Nucleus accumbens (tissue), 56 donors: ENCODE data around the gene EXOC7.

Source experiments
- DNase-seq, 56 donors: peaks; one replicate each; lab custom pipeline; 2025; lab: John Stamatoyannopoulos, UW

Gene EXOC7

DNA sequence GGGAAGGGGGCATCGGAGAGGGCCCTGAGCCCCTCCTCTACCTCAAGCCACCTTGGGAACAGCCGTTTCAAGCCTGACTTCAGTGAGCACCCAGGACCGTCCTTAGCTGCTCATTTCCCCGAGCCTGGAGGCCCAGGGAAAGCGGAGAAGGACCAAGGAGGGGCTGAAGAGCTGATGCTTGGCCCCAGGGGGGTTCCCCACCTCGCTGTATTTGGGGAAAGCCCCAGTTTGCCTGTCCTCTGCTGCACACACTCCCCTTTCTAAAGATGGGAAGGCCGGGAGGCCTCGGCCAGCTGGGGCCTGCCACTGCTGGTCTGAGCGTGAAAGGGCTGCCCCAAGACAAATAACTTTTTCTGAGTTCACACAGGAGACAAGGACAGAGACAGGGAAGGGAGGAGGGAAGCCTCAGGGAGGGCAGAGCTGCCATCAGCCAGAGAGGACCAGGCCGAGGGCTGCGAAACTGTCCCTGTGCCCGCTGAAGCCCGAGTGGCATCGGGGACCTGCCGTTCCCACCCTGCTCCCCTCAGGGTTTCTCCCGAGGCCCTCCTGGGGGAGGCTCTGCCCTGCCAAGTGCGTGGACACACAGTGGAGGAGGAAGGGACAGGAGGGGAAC is 13.0 kb downstream of the EXOC7 start:
- DNase-seq: no peak

GRCh38 chr17:76089680-76090516 is 13.7 kb downstream of the EXOC7 start:
- no peak for DNase-seq

DNA sequence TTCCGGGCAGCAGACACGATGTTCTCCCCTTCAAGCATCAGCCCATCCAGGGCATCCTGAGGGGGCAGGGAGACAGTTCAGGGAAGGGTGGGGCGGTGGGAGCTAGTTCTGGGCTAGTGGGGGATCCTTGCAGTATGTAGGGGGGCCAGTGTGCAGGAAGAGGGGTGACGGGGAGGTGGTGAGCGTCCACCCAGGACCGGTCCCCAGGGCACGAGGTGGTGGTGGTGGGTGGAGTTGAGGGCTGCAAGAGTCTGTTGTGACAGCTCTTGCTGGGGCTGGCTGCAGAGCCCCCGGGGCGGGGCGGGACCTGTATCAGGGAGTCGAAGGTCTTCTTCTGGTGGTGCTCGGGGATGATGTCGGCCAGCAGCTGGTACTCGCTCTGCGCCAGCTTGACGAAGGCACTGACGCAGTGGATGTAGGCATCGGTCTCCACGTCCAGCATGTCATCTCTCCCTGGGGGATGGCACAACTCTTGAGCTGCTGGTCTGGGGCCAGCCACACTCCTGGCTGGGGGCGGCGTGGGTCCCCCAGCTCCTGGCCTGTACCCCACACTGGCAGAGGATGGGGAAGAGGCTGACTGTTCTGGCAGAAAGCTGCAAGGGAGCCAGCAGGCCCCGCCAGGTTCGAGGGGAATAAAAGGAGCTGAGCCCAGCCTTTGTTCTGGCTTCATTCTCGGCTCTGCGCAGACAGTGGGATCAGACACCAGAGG is 14.6 kb downstream of the EXOC7 start:
- no peak for DNase-seq

DNA sequence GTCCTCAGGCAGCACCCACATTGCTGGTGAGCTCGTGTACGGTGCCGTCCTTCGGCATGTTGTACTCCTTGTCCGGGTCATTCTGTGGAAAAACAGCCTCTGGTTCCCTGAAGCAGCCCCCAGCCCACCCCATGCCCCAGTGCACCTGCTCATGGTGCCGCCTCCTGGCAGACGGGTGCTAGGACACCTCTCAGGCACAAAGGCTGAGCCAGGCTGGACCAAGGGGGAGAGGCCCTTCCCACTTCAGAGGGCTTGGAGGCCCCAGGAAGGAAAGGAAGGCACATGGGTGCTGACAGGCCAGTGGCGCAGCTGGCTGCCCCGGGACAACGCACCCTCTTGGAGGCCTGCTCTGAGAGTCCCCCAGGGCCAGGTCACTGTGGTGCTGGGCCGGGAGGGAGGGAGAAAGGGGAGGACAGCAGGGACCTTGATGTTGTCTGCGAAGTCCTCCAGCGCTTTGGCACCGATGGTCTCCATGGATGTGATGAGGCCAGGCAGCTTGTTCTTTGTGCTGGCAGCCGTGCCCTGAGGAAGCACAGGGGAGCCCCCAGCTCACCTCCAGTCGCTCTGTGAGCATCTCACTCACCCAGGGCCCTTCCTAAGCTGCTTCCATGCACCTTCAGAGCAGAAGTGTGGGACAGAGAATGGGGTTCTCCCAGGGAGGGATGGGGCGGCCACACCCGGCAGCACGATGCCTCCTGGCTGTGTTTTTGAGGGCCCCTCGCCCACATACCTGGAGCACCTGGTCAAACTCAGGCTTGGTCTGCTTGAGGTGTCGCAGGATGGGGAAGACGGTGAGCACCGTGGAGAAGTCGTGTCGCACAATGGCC is 15.3 kb downstream of the EXOC7 start:
- DNase-seq: no peak

DNA sequence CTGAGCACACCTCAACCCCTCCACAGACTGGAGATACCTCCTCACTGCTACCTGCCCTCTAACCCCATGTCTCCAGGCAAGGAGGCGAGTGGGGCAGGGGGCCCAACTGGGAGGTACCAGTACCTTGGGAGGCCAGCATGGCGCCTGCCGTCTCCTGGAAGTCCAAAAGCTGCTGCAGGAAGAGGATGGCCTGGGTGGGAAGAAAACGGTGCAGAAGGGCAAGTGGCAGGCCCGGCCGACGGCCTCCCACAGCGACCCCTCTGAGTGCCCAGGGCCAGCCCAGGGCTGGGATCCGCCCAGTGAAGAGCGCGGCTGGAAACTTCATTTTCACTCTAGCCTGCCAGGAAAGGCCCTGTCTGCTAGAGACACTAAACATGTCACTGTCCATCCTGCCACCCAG is 16.1 kb downstream of the EXOC7 start:
- no peak for DNase-seq

- DNase-seq: no peak
These were observed 17.2 kb downstream of the EXOC7 start for GRCh38 chr17:76086384-76086783.

- no peak for DNase-seq
These were observed 17.7 kb downstream of the EXOC7 start for GRCh38 chr17:76085731-76086366.

GRCh38 chr17:76085066-76085730 is 18.4 kb downstream of the EXOC7 start:
- DNase-seq: no peak

GRCh38 chr17:76083536-76084182 is 19.9 kb downstream of the EXOC7 start:
- DNase-seq: no peak

- DNase-seq: peak in 1 of 56 donors; percentile 33
These were observed 21.0 kb downstream of the EXOC7 start for GRCh38 chr17:76082326-76083251.

DNA sequence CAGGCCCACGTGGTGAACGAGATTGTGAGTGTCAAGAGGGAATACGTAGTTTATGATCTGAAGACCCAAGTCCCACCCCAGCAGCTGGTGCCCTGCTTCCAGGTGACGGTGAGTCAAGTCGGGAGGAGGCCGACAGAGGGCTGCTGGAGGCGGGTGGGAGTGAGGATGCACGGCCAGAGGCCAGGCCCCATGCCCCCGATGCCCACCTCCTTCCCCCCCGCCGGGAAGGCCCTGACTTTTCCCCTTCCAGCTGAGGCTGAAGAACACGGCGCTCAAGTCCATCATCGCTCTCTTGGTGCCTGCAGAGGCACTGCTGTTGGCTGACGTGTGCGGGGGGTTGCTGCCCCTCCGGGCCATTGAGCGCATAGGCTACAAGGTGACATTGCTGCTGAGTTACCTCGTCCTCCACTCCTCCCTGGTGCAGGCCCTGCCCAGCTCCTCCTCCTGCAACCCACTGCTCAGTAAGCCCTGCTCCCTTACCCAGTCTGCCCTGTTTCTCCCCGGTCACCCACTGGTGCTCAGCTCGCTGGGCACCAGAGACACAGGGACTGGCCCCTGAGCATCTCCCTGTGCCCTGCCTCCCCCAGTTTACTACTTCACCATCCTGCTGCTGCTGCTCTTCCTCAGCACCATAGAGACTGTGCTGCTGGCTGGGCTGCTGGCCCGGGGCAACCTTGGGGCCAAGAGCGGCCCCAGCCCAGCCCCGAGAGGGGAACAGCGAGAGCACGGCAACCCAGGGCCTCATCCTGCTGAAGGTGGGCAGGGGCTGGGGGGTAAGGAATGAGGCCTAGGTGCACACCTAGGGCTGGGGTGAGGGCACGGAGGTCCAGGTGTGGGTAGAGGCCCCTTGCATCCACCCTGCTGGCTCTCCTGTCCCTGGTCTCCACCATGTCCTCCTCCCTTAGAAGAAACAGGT is 22.0 kb downstream of the EXOC7 start:
- DNase-seq: no peak

GRCh38 chr17:76080768-76081287 is 22.8 kb downstream of the EXOC7 start:
- DNase-seq: no peak

- DNase-seq: no peak
These were observed 23.4 kb downstream of the EXOC7 start for GRCh38 chr17:76079956-76080767.

- DNase-seq: no peak
These were observed 24.0 kb downstream of the EXOC7 start for GRCh38 chr17:76079535-76079955.

- no peak for DNase-seq
These were observed 24.6 kb downstream of the EXOC7 start, which contains the start of gene ZACN for GRCh38 chr17:76078860-76079534. ZACN (plus strand) TSS chr17:76079182; CDS start chr17:76079265, 83 bp downstream.
